H9 (cell line): ENCODE measurements around the gene MTMR1. TPM values are rescaled to one million over a fixed set of nuclear protein-coding genes. Genes with fewer than 3 reads are reported as not detected.

Experiments used
- DNase-seq: peaks from one replicate; pipeline ENCODE4 v3.0.0-alpha.2; 2017
- H2AFZ ChIP-seq: one replicate; pipeline ENCODE4 v1.6.1; 2013; ENCODE audit warnings: mild to moderate bottlenecking, low read length, control low read depth, moderate library complexity
- H2AK5ac ChIP-seq: 2 replicates; pipeline ENCODE4 v1.6.1; 2013; ENCODE audit warnings: low read length, control low read depth, mixed read lengths; ENCODE audit not compliant: insufficient read length
- H2BK120ac ChIP-seq: one replicate; pipeline ENCODE4 v1.6.1; 2013; ENCODE audit warnings: low read depth, mild to moderate bottlenecking, low read length, control low read depth, inconsistent platforms; ENCODE audit not compliant: poor library complexity, severe bottlenecking
- H2BK12ac ChIP-seq: 2 replicates; pipeline ENCODE4 v1.6.1; 2013; ENCODE audit warnings: low read length, control low read depth, mixed read lengths, low read depth; ENCODE audit not compliant: insufficient read length
- H2BK15ac ChIP-seq: 2 replicates; pipeline ENCODE4 v1.6.1; 2013; ENCODE audit warnings: low read depth, low read length, control low read depth
- H2BK20ac ChIP-seq: one replicate; pipeline ENCODE4 v1.6.1; 2013; ENCODE audit warnings: low read depth, mild to moderate bottlenecking, low read length, control low read depth, inconsistent platforms; ENCODE audit not compliant: poor library complexity, severe bottlenecking
- H2BK5ac ChIP-seq: 2 replicates; pipeline ENCODE4 v1.6.1; 2013; ENCODE audit warnings: low read length, control low read depth, mixed read lengths; ENCODE audit not compliant: insufficient read length
- H3K14ac ChIP-seq: 2 replicates; pipeline ENCODE4 v1.6.1; 2013; ENCODE audit warnings: low read length, control low read depth; ENCODE audit not compliant: insufficient read depth
- H3K18ac ChIP-seq: 2 replicates; pipeline ENCODE4 v1.6.1; 2013; ENCODE audit warnings: low read depth, mild to moderate bottlenecking, mixed read lengths, low read length, control low read depth; ENCODE audit not compliant: insufficient read length
- H3K23ac ChIP-seq: 2 replicates; pipeline ENCODE4 v1.6.1; 2013; ENCODE audit warnings: low read length, control low read depth, mixed read lengths, low read depth; ENCODE audit not compliant: insufficient read length
- H3K23me2 ChIP-seq: 2 replicates; pipeline ENCODE4 v1.6.1; 2013; ENCODE audit warnings: low read depth, mild to moderate bottlenecking, mixed read lengths, low read length, control low read depth; ENCODE audit not compliant: insufficient read length, poor library complexity, severe bottlenecking
- H3K27ac ChIP-seq: 2 replicates; pipeline ENCODE4 v1.5.1; 2013; ENCODE audit warnings: low read length, control low read depth, mixed read lengths, low read depth; ENCODE audit not compliant: insufficient read length
- H3K27me3 ChIP-seq: 2 replicates; pipeline ENCODE4 v1.6.1; 2013; ENCODE audit warnings: low read length, control low read depth, inconsistent platforms; ENCODE audit not compliant: insufficient read depth
- H3K4ac ChIP-seq: 2 replicates; pipeline ENCODE4 v1.6.1; 2013; ENCODE audit warnings: low read depth, mild to moderate bottlenecking, control low read depth, inconsistent platforms, low read length, moderate library complexity
- H3K4me1 ChIP-seq: 2 replicates; pipeline ENCODE4 v1.6.1; 2013; ENCODE audit warnings: low read length, control low read depth, inconsistent platforms; ENCODE audit not compliant: insufficient read depth
- H3K4me2 ChIP-seq: 2 replicates; pipeline ENCODE4 v1.6.1; 2013; ENCODE audit warnings: low read length, control low read depth, mixed read lengths; ENCODE audit not compliant: insufficient read length, insufficient read depth
- H3K56ac ChIP-seq: 2 replicates; pipeline ENCODE4 v1.6.1; 2013; ENCODE audit warnings: low read depth, mild to moderate bottlenecking, mixed read lengths, low read length, control low read depth; ENCODE audit not compliant: insufficient read length
- H3K79me1 ChIP-seq: 2 replicates; pipeline ENCODE4 v1.6.1; 2013; ENCODE audit warnings: low read depth, mild to moderate bottlenecking, moderate library complexity, low read length, control low read depth, inconsistent platforms; ENCODE audit not compliant: insufficient read depth, poor library complexity, severe bottlenecking
- H3K79me2 ChIP-seq: 2 replicates; pipeline ENCODE4 v1.6.1; 2013; ENCODE audit warnings: low read length, control low read depth, inconsistent platforms; ENCODE audit not compliant: insufficient read depth
- H3K9ac ChIP-seq: 2 replicates; pipeline ENCODE4 v1.6.1; 2013; ENCODE audit warnings: low read length, control low read depth, mixed read lengths; ENCODE audit not compliant: insufficient read length; ENCODE audit errors: extremely low read depth
- H3K9me3 ChIP-seq: one replicate; pipeline ENCODE4 v1.6.1; 2013; ENCODE audit warnings: low read depth, low read length, inconsistent platforms; ENCODE audit not compliant: control insufficient read depth
- H3T11ph ChIP-seq: one replicate; pipeline ENCODE4 v1.6.1; 2013; ENCODE audit warnings: mild to moderate bottlenecking, low read length, control low read depth, inconsistent platforms
- H4K20me1 ChIP-seq: one replicate; pipeline ENCODE4 v1.6.1; 2013; ENCODE audit not compliant: control insufficient read depth, insufficient read length, insufficient read depth
- H4K5ac ChIP-seq: 2 replicates; pipeline ENCODE4 v1.6.1; 2013; ENCODE audit warnings: low read depth, mild to moderate bottlenecking, mixed read lengths, low read length, control low read depth; ENCODE audit not compliant: insufficient read length
- H4K8ac ChIP-seq: replicated peaks from 2 replicates; pipeline ENCODE4 v1.6.1; 2013; ENCODE audit warnings: low read length, control low read depth, mixed read lengths, low read depth; ENCODE audit not compliant: insufficient read length
- H4K91ac ChIP-seq: 2 replicates; pipeline ENCODE4 v1.6.1; 2013; ENCODE audit warnings: low read depth, mild to moderate bottlenecking, moderate library complexity, mixed read lengths, low read length, control low read depth; ENCODE audit not compliant: insufficient read length
- H3K27ac Mint-ChIP-seq, 3 experiments: 2 replicates in 2 of 3; 3 replicates in 1 of 3; pipeline ENCODE4 v1.8.0; 2020 to 2021; ENCODE audit warnings: mixed read lengths in 3 of 3, mild to moderate bottlenecking in 1 of 3, moderate library complexity in 1 of 3
- H3K27me3 Mint-ChIP-seq: 2 replicates; pipeline ENCODE4 v1.8.0; 2021; ENCODE audit warnings: low read depth, mild to moderate bottlenecking, moderate library complexity, mixed read lengths
- H3K36me3 Mint-ChIP-seq, 3 experiments: 2 replicates in 2 of 3; 3 replicates in 1 of 3; pipeline ENCODE4 v1.8.0; 2020 to 2021; ENCODE audit warnings: low read depth in 3 of 3, mixed read lengths in 3 of 3; ENCODE audit not compliant: insufficient read depth in 1 of 3
- H3K4me1 Mint-ChIP-seq, 2 experiments: 2 replicates each; pipeline ENCODE4 v1.8.0; 2020; ENCODE audit warnings: mixed read lengths in 2 of 2
- H3K4me3 Mint-ChIP-seq, 2 experiments: 2 replicates in 1 of 2; 3 replicates in 1 of 2; pipeline ENCODE4 v1.8.0; 2020 to 2021; ENCODE audit warnings: mild to moderate bottlenecking in 2 of 2, mixed read lengths in 2 of 2, moderate library complexity in 1 of 2
- H3K9me3 Mint-ChIP-seq, 2 experiments: 2 replicates in 1 of 2; 3 replicates in 1 of 2; pipeline ENCODE4 v1.8.0; 2020; ENCODE audit warnings: mild to moderate bottlenecking in 2 of 2, mixed read lengths in 2 of 2, moderate library complexity in 1 of 2
- CTCF ChIP-seq: fragments of 200-600 bp; sonication (generic); conservative IDR thresholded peaks from 3 replicates; pipeline ENCODE4 v1.8.0; 2021; ENCODE audit warnings: antibody characterized with exemption, mild to moderate bottlenecking
- WGBS: extraction: QIAGEN DNeasy Blood & Tissue Kit; methylation state at CpG from one replicate; pipeline ENCODE4 v1.1.7; 2013; ENCODE audit warnings: missing lambda C conversion rate, low lambda C conversion rate, mixed read lengths; ENCODE audit not compliant: insufficient read length; ENCODE audit errors: extremely low coverage; 5-methylcytosine and 5-hydroxymethylcytosine counted together
- total RNA-seq: library from RNA; stranded (reverse); gene quantifications from 2 replicates; pipeline ENCODE4 v1.2.1, GENCODE V29; 2021

The MTMR1 gene
- total RNA-seq, 1 experiment from 2014 or later: 25.2 TPM

GRCh38 chrX:150651906-150652305 is 41.3 kb upstream of the MTMR1 start:
- no peak overlapping the region for H3K4me2 ChIP-seq
- H3K4me1 ChIP-seq: no peaks in the 10 kb centered on the region
- no peaks in the 10 kb centered on the region for H3K27me3 ChIP-seq
- no peak overlapping the region for H3K56ac ChIP-seq
- no peak overlapping the region for H3T11ph ChIP-seq
- H3K27ac ChIP-seq: no peak overlapping the region
- no peak overlapping the region for H3K14ac ChIP-seq
- H3K4me1 Mint-ChIP-seq: no peaks in the 10 kb centered on the region
- no peak overlapping the region for H2AK5ac ChIP-seq
- no peak overlapping the region for H3K9ac ChIP-seq
- H3K9me3 ChIP-seq: no peaks in the 10 kb centered on the region
- no peak overlapping the region for H3K18ac ChIP-seq
- H3K79me1 ChIP-seq: no peaks in the 10 kb centered on the region
- no peak overlapping the region for H3K4me3 Mint-ChIP-seq
- H3K23me2 ChIP-seq: no peaks in the 10 kb centered on the region
- H4K91ac ChIP-seq: no peak overlapping the region
- no peaks in the 10 kb centered on the region for H3K27me3 Mint-ChIP-seq
- no peak overlapping the region for H2BK12ac ChIP-seq
- DNase-seq: no peak
- H4K8ac ChIP-seq: no peak overlapping the region
- no peak overlapping the region for H2BK120ac ChIP-seq
- no peak for TF ChIP-seq CTCF
- no peak overlapping the region for H3K27ac Mint-ChIP-seq
- H4K20me1 ChIP-seq: no peaks in the 10 kb centered on the region
- no peak overlapping the region for H4K5ac ChIP-seq
- no peak overlapping the region for H3K4ac ChIP-seq
- H3K9me3 Mint-ChIP-seq: peaks cover 43 to 51% of the 10 kb centered on the region in 2 experiments
- H2AFZ ChIP-seq: no peak overlapping the region
- H2BK15ac ChIP-seq: no peak overlapping the region
- no peaks in the 10 kb centered on the region for H3K79me2 ChIP-seq
- no CpG with 5 or more reads among the region's 2 CpGs for WGBS
- H2BK5ac ChIP-seq: no peak overlapping the region
- no peak overlapping the region for H3K23ac ChIP-seq
- peaks cover 6 to 13% (median 10%) of the 10 kb centered on the region in 3 experiments for H3K36me3 Mint-ChIP-seq
- H2BK20ac ChIP-seq: no peak overlapping the region
